NCI-H526 (cell line): ENCODE measurements around the gene SLC25A27.

Experiments used
- DNase-seq, 2 experiments: peaks; one replicate each; lab custom pipeline; 2025; lab: John Stamatoyannopoulos, UW

Gene SLC25A27

DNA sequence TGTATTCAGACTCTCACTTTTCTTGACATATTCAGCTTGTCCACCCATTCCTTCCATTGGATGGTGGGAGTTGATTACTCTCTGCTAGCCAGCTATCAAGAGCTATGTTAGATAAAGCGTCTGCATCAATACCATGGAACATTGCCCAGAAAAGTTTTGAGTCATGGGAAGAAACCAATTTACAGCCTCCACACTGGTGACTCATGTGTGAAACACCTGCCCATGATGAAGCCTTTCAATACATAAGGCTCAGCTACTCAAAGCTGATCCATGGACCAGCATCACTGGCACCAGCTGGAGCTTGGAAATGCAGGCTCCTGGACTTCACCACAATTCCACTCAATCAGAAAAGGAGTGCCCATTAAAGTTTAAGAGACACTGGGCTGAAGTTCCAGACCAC lies 66.3 kb downstream of the SLC25A27 start:
- no peak for DNase-seq

DNA sequence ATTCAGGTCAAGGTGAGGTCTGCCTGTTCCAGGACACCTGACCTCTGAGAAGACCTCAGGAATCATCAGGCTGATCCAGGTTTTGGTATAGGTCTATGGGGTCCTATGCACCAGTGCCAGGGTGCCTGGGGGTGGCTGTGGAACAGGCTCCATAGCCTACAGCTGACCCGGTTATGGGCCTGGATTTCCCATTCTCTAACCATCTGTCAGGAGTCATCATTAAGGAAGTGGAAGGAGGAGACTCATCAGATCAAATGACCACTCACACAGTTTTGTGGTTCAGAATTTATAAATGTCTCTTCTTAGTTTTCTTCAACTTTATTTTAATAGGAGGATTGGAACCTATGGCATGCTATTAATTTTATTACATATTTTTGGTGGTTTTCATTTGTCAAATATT lies 67.6 kb downstream of the SLC25A27 start:
- no peak for DNase-seq
